HCT116 (cell line): Measurements from ENCODE around the gene CUBN. TPM values are rescaled to one million over a fixed set of nuclear protein-coding genes. Genes with fewer than 3 reads are reported as not detected.

Experiments used
- ATAC-seq: fragments of 200-7000 bp; cut with Tn5 transposase; 2 replicates; pipeline ENCODE4 v1.9.1; 2020; ENCODE audit warnings: mild to moderate bottlenecking, moderate library complexity
- BruUV-seq: library from RNA; stranded (reverse); fragments of 400-500 nt; replicated peaks from 2 replicates; lab custom pipeline; 2021; lab: Mats Ljungman, UMichigan
- CTCF ChIA-PET: fragments of 300-600 bp; sonication (Branson Sonifier 250); formaldehyde crosslinking; loops from one replicate; lab custom pipeline; 2021; ENCODE audit warnings: antibody characterized with exemption; lab: Charles Lee
- POLR2A ChIA-PET: fragments of 300-600, 350-600 bp; sonication (Branson Sonifier 250); formaldehyde crosslinking; loops from one replicate; lab custom pipeline; 2021; ENCODE audit warnings: antibody characterized with exemption; lab: Charles Lee
- RAD21 ChIA-PET, 2 experiments: fragments of 300-600 bp; sonication (Branson Sonifier 250); formaldehyde crosslinking; loops; one replicate each; lab custom pipeline; 2023; ENCODE audit warnings: low total read pairs in 2 of 2; ENCODE audit not compliant: uncharacterized antibody in 2 of 2, unreplicated experiment in 2 of 2, low non-redundant PET in 1 of 2; lab: Charles Lee
- DNase-seq: peaks from one replicate; pipeline ENCODE4 v3.0.0-alpha.2; 2010; ENCODE audit warnings: low read depth, low spot score
- H2AFZ ChIP-seq: fragments of 200-600 bp; shearing (Covaris generic), sonication (generic); 2 replicates; pipeline ENCODE4 v1.6.1; 2017; ENCODE audit warnings: low read depth, mixed run types, mixed read lengths, antibody characterized with exemption, low read length; ENCODE audit not compliant: poor library complexity, severe bottlenecking
- H3K27ac ChIP-seq: 2 replicates; pipeline ENCODE4 v1.5.1; 2012; ENCODE audit warnings: low read depth, low read length
- H3K27me3 ChIP-seq: fragments of 200-600 bp; sonication (generic); 2 replicates; pipeline ENCODE4 v1.6.1; 2016; ENCODE audit warnings: mixed run types, low read length, mixed read lengths; ENCODE audit not compliant: insufficient read depth
- H3K36me3 ChIP-seq, 2 experiments: fragments of 200-500 bp in 1 of 2; fragments of 200-600 bp in 1 of 2; sonication (Bioruptor generic) in 1 of 2; sonication (generic) in 1 of 2; 2 replicates each; pipeline versions ENCODE4 v1.5.1 to v1.6.1; 2014 to 2016; ENCODE audit warnings: low read length in 2 of 2, inconsistent platforms in 1 of 2, mixed read lengths in 1 of 2, mixed run types in 1 of 2; ENCODE audit not compliant: insufficient read depth in 2 of 2, control insufficient read depth in 1 of 2
- H3K4me1 ChIP-seq, 2 experiments: fragments of 200-600 bp in 1 of 2; sonication (generic) in 1 of 2; 2 replicates each; pipeline versions ENCODE4 v1.5.1 to v1.6.1; 2012 to 2017; ENCODE audit warnings: low read length in 2 of 2, inconsistent platforms in 1 of 2, mild to moderate bottlenecking in 1 of 2, mixed read lengths in 1 of 2, mixed run types in 1 of 2, moderate library complexity in 1 of 2; ENCODE audit not compliant: insufficient read depth in 2 of 2, control insufficient read depth in 1 of 2
- H3K4me2 ChIP-seq: fragments of 200-600 bp; sonication (generic); 2 replicates; pipeline ENCODE4 v1.6.1; 2017; ENCODE audit warnings: mixed run types, low read length, mixed read lengths
- H3K4me3 ChIP-seq, 2 experiments: fragments of 200-600 bp in 1 of 2; sonication (generic) in 1 of 2; replicated peaks in 1 of 2; 2 replicates each; pipeline ENCODE4 v1.5.1; 2011 to 2016; ENCODE audit warnings: low read length in 2 of 2, control low read depth in 1 of 2, low read depth in 1 of 2, mild to moderate bottlenecking in 1 of 2, mixed read lengths in 1 of 2, mixed run types in 1 of 2
- H3K79me2 ChIP-seq: fragments of 200-600 bp; sonication (generic); 2 replicates; pipeline ENCODE4 v1.6.1; 2017; ENCODE audit warnings: mild to moderate bottlenecking, mixed run types, low read length, moderate library complexity, mixed read lengths; ENCODE audit not compliant: insufficient read depth
- H3K9ac ChIP-seq: fragments of 200-600 bp; sonication (generic); 2 replicates; pipeline ENCODE4 v1.6.1; 2016; ENCODE audit warnings: low read length, mixed read lengths
- H3K9me2 ChIP-seq: fragments of 200-600 bp; sonication (generic), shearing (Covaris generic); 2 replicates; pipeline ENCODE4 v1.6.1; 2017; ENCODE audit warnings: mixed run types, mild to moderate bottlenecking, moderate library complexity; ENCODE audit not compliant: insufficient read depth
- H3K9me3 ChIP-seq, 2 experiments: fragments of 200-500 bp in 1 of 2; fragments of 200-600 bp in 1 of 2; sonication (Bioruptor generic) in 1 of 2; sonication (generic) in 1 of 2; 2 replicates each; pipeline ENCODE4 v1.6.1; 2014 to 2017; ENCODE audit warnings: low read length in 2 of 2, mixed read lengths in 2 of 2, inconsistent platforms in 1 of 2, low read depth in 1 of 2, mild to moderate bottlenecking in 1 of 2, mixed run types in 1 of 2, moderate library complexity in 1 of 2; ENCODE audit not compliant: control insufficient read depth in 1 of 2, insufficient read depth in 1 of 2
- H4K20me1 ChIP-seq: fragments of 200-600 bp; sonication (generic), shearing (Covaris generic); 2 replicates; pipeline ENCODE4 v1.6.1; 2017; ENCODE audit warnings: mixed run types, mild to moderate bottlenecking, moderate library complexity; ENCODE audit not compliant: insufficient read depth
- CBX3 ChIP-seq: IDR thresholded peaks from 2 replicates; pipeline ENCODE4 v1.6.1; 2012; ENCODE audit warnings: low read depth
- CEBPB ChIP-seq: IDR thresholded peaks from 2 replicates; pipeline ENCODE4 v1.6.1; 2012; ENCODE audit warnings: low read depth
- CTCF ChIP-seq, 3 experiments: fragments of 200-600 bp in 1 of 3; sonication (generic) in 1 of 3; IDR thresholded peaks in 2 of 3; conservative IDR thresholded peaks in 1 of 3; 2 replicates each; pipeline ENCODE4 v1.5.1; 2012 to 2017; ENCODE audit warnings: low read depth in 2 of 3, low read length in 2 of 3, antibody characterized with exemption in 1 of 3, borderline replicate concordance in 1 of 3, control low read depth in 1 of 3, mild to moderate bottlenecking in 1 of 3, mixed read lengths in 1 of 3, mixed run types in 1 of 3, moderate library complexity in 1 of 3; ENCODE audit not compliant: insufficient read depth in 1 of 3
- ELF1 ChIP-seq: IDR thresholded peaks from 2 replicates; pipeline ENCODE4 v1.6.1; 2012; ENCODE audit warnings: low read depth, borderline replicate concordance
- SIN3A ChIP-seq: IDR thresholded peaks from 2 replicates; pipeline ENCODE4 v1.6.1; 2012; ENCODE audit warnings: low read depth
- SP1 ChIP-seq: IDR thresholded peaks from 2 replicates; pipeline ENCODE4 v1.6.1; 2012; ENCODE audit warnings: low read depth
- TCF7L2 ChIP-seq: IDR thresholded peaks from 2 replicates; pipeline ENCODE4 v1.7.0; 2011; ENCODE audit warnings: borderline replicate concordance, inconsistent platforms; ENCODE audit not compliant: insufficient read depth, insufficient read length; ENCODE audit errors: extremely low read depth
- intact Hi-C: fragments of 100-400 bp; cut with micrococcal nuclease; formaldehyde crosslinking; loops from 2 replicates; pipeline ENCODE4 v1.10.0; 2022
- total RNA-seq: library from RNA; stranded (reverse); gene quantifications from one replicate; pipeline ENCODE4 v1.2.1, GENCODE V29; 2021; ENCODE audit not compliant: unreplicated experiment

Gene CUBN
- total RNA-seq, 1 experiment from 2014 or later, result 1.2 TPM

GRCh38 chr10:16938952-16939351 lies 190.7 kb downstream of the CUBN start:
- H2AFZ ChIP-seq, result no peak overlapping the region
- intact Hi-C loops, result no loop called here
- TF ChIP-seq CEBPB (no peak), ELF1 (no peak), TCF7L2 (no peak), SP1 (no peak), CTCF (IDR thresholded peaks at IDR 0.05 in 2 of 3, conservative IDR thresholded peaks at IDR 0.05 in 1 of 3; ENCODE audit: borderline replicate concordance in 1 of 3, insufficient read depth in 1 of 3, low read depth in 2 of 3, low read length in 2 of 3) (no peak)
- H3K36me3 ChIP-seq, result no peaks in the 10 kb centered on the region
- RAD21 ChIA-PET, result no interaction called here
- CTCF ChIA-PET, result no interaction called here
- H3K4me1 ChIP-seq, result no peaks in the 10 kb centered on the region
- H3K79me2 ChIP-seq, result no peaks in the 10 kb centered on the region
- POLR2A ChIA-PET, result no interaction called here
- H3K27me3 ChIP-seq, result no peaks in the 10 kb centered on the region
- ATAC-seq, result no peak
- no TSS peak for BruUV-seq
- H4K20me1 ChIP-seq, result no peaks in the 10 kb centered on the region
- H3K9ac ChIP-seq, result no peak overlapping the region
- H3K9me2 ChIP-seq, result no peaks in the 10 kb centered on the region; the same call in 1 of the 2 replicates
- DNase-seq, result no peak
- H3K9me3 ChIP-seq, result no peaks in the 10 kb centered on the region
- no peak overlapping the region for H3K27ac ChIP-seq
- no peak overlapping the region for H3K4me2 ChIP-seq
- H3K4me3 ChIP-seq, result no peak overlapping the region

DNA sequence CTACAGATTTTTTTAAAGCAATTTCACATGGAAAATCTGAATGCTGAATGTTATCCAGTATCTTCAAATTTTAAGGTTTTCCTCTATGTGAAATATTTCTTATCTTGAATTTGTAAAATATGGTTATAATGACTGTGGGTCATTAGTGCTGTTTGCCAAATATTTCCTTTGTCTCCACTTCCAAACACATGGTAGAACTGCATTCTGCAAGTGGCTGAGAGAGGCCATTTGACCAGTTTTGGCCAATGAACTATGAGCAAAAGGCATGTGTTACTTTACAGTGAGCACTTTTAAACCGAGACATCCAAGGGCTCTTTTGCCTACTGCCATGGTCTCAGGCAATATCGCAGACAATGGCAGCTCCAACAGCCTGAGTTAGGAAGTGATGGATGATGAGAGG lies 195.2 kb downstream of the CUBN start:
- RAD21 ChIA-PET, result no interaction called here
- no peak for TF ChIP-seq CTCF (IDR thresholded peaks at IDR 0.05 in 2 of 3, conservative IDR thresholded peaks at IDR 0.05 in 1 of 3; ENCODE audit: borderline replicate concordance in 1 of 3, insufficient read depth in 1 of 3, low read depth in 2 of 3, low read length in 2 of 3)
- TF ChIP-seq CBX3, result no peak
- TF ChIP-seq SIN3A, result no peak
- no peaks in the 10 kb centered on the region for H3K9me3 ChIP-seq
- no peak overlapping the region for H3K27ac ChIP-seq
- no peaks in the 10 kb centered on the region for H3K4me1 ChIP-seq
- H4K20me1 ChIP-seq, result no peaks in the 10 kb centered on the region
- H3K4me2 ChIP-seq, result no peak overlapping the region
- no peaks in the 10 kb centered on the region for H3K27me3 ChIP-seq
- intact Hi-C loops, result no loop called here
- no peaks in the 10 kb centered on the region for H3K36me3 ChIP-seq
- H3K9ac ChIP-seq, result no peak overlapping the region
- ATAC-seq (no peak), DNase-seq (no peak)
- H3K4me3 ChIP-seq, result no peak overlapping the region
- CTCF ChIA-PET, result no interaction called here
- POLR2A ChIA-PET, result no interaction called here
- no TSS peak for BruUV-seq
- H3K9me2 ChIP-seq, result no peaks in the 10 kb centered on the region; the same call in 1 of the 2 replicates
- H2AFZ ChIP-seq, result no peak overlapping the region
- no peaks in the 10 kb centered on the region for H3K79me2 ChIP-seq
